IMR-90 (cell line): ENCODE data around the gene MSMP. TPM values are rescaled to one million over a fixed set of nuclear protein-coding genes. Genes with fewer than 3 reads are reported as not detected.

ENCODE experiments used
- ATAC-seq: fragments of 200-7000 bp; cut with Tn5 transposase; 2 replicates; pipeline ENCODE4 v1.9.1; 2020; ENCODE audit warnings: low read depth, mild to moderate bottlenecking, moderate library complexity
- BruUV-seq: library from RNA; stranded (reverse); fragments of 400-500 nt; replicated peaks from 2 replicates; lab custom pipeline; 2021; lab: Mats Ljungman, UMichigan
- CTCF ChIA-PET: fragments of 300-600 bp; formaldehyde crosslinking; extraction: SDS; loops from one replicate; lab custom pipeline; 2021; ENCODE audit warnings: antibody characterized with exemption; lab: Yijun Ruan, JAX
- POLR2A ChIA-PET: fragments of 300-600 bp; sonication (Branson Sonifier 250); formaldehyde crosslinking; loops from one replicate; lab custom pipeline; 2022; ENCODE audit warnings: antibody characterized with exemption; ENCODE audit not compliant: unreplicated experiment; lab: Charles Lee
- DNase-seq: peaks from one replicate; pipeline ENCODE4 v3.0.0; 2013
- H2AFZ ChIP-seq: replicated peaks from 2 replicates; pipeline ENCODE3; 2013; ENCODE audit warnings: low read length, mild to moderate bottlenecking; ENCODE audit not compliant: poor library complexity
- H2AK5ac ChIP-seq: 2 replicates; pipeline ENCODE4 v1.6.1; 2013; ENCODE audit warnings: low read depth, low read length, inconsistent platforms
- H2AK9ac ChIP-seq: replicated peaks from 2 replicates; pipeline ENCODE3; 2013; ENCODE audit warnings: mild to moderate bottlenecking, low read depth, low read length, moderate library complexity; ENCODE audit not compliant: poor library complexity
- H2BK120ac ChIP-seq: 2 replicates; pipeline ENCODE4 v1.6.1; 2013; ENCODE audit warnings: low read depth, low read length, inconsistent platforms
- H2BK15ac ChIP-seq: 3 replicates; pipeline ENCODE4 v1.6.1; 2013; ENCODE audit warnings: low read depth, low read length, inconsistent platforms
- H2BK20ac ChIP-seq: 2 replicates; pipeline ENCODE4 v1.6.1; 2013; ENCODE audit warnings: low read depth, mild to moderate bottlenecking, inconsistent platforms, low read length, moderate library complexity
- H2BK5ac ChIP-seq: 2 replicates; pipeline ENCODE4 v1.6.1; 2013; ENCODE audit warnings: mild to moderate bottlenecking, low read depth, low read length, inconsistent platforms; ENCODE audit not compliant: poor library complexity, severe bottlenecking
- H3K14ac ChIP-seq: replicated peaks from 2 replicates; pipeline ENCODE4 v1.6.1; 2013; ENCODE audit warnings: low read depth, low read length, inconsistent platforms
- H3K18ac ChIP-seq: 2 replicates; pipeline ENCODE4 v1.6.1; 2013; ENCODE audit warnings: low read depth, low read length, control low read depth
- H3K23ac ChIP-seq: 2 replicates; pipeline ENCODE4 v1.6.1; 2013; ENCODE audit warnings: low read depth, low read length, inconsistent platforms
- H3K27ac ChIP-seq: 2 replicates; pipeline ENCODE4 v1.5.1; 2013; ENCODE audit warnings: mild to moderate bottlenecking, control low read depth, low read length; ENCODE audit not compliant: insufficient read depth
- H3K27me3 ChIP-seq: 2 replicates; pipeline ENCODE4 v1.6.1; 2013; ENCODE audit warnings: low read length; ENCODE audit not compliant: control insufficient read depth, insufficient read depth
- H3K36me3 ChIP-seq: 2 replicates; pipeline ENCODE4 v1.6.1; 2013; ENCODE audit warnings: low read length, mixed read lengths; ENCODE audit not compliant: control insufficient read depth, insufficient read depth
- H3K4ac ChIP-seq: 2 replicates; pipeline ENCODE4 v1.6.1; 2013; ENCODE audit warnings: low read depth, low read length, inconsistent platforms
- H3K4me1 ChIP-seq: 2 replicates; pipeline ENCODE4 v1.6.1; 2013; ENCODE audit warnings: low read length, mixed read lengths; ENCODE audit not compliant: control insufficient read depth, insufficient read depth
- H3K4me2 ChIP-seq: 2 replicates; pipeline ENCODE4 v1.6.1; 2013; ENCODE audit warnings: low read depth, mild to moderate bottlenecking, control low read depth, low read length, moderate library complexity
- H3K4me3 ChIP-seq: 2 replicates; pipeline ENCODE4 v1.5.1; 2013; ENCODE audit warnings: low read depth, mild to moderate bottlenecking, control low read depth, low read length, moderate library complexity; ENCODE audit not compliant: insufficient read depth
- H3K56ac ChIP-seq: 2 replicates; pipeline ENCODE4 v1.6.1; 2013; ENCODE audit warnings: low read length, inconsistent platforms; ENCODE audit not compliant: insufficient read depth; ENCODE audit errors: extremely low read depth
- H3K79me1 ChIP-seq, 2 experiments: 2 replicates each; pipeline ENCODE4 v1.6.1; 2013; ENCODE audit warnings: low read length in 2 of 2, inconsistent platforms in 1 of 2, low read depth in 1 of 2
- H3K9ac ChIP-seq: 2 replicates; pipeline ENCODE4 v1.6.1; 2013; ENCODE audit warnings: low read depth, low read length, control low read depth
- H3K9me1 ChIP-seq: 2 replicates; pipeline ENCODE4 v1.6.1; 2013; ENCODE audit warnings: low read length, inconsistent platforms; ENCODE audit not compliant: insufficient read depth
- H3K9me3 ChIP-seq: 2 replicates; pipeline ENCODE4 v1.6.1; 2013; ENCODE audit warnings: low read length; ENCODE audit not compliant: control insufficient read depth, insufficient read depth
- H4K20me1 ChIP-seq: 2 replicates; pipeline ENCODE4 v1.6.1; 2013; ENCODE audit warnings: low read length, inconsistent platforms; ENCODE audit not compliant: insufficient read depth
- H4K5ac ChIP-seq: 2 replicates; pipeline ENCODE4 v1.6.1; 2013; ENCODE audit warnings: mild to moderate bottlenecking, low read depth, low read length, control low read depth
- H4K8ac ChIP-seq, 2 experiments: 2 replicates each; pipeline ENCODE4 v1.6.1; 2013; ENCODE audit warnings: low read depth in 2 of 2, low read length in 2 of 2, control low read depth in 1 of 2, inconsistent platforms in 1 of 2
- H4K91ac ChIP-seq: 2 replicates; pipeline ENCODE4 v1.6.1; 2013; ENCODE audit warnings: low read depth, low read length, inconsistent platforms; ENCODE audit not compliant: insufficient read depth
- BHLHE40 ChIP-seq: fragments of 150-350 bp; IDR thresholded peaks from 2 replicates; pipeline ENCODE4 v1.6.1; 2016; ENCODE audit warnings: mild to moderate bottlenecking, low read depth, low read length
- CEBPB ChIP-seq: IDR thresholded peaks from 2 replicates; pipeline ENCODE4 v1.6.1; 2012; ENCODE audit warnings: low read depth, low read length, improper control_type of control experiment
- CHD1 ChIP-seq: IDR thresholded peaks from 2 replicates; pipeline ENCODE4 v1.6.1; 2012; ENCODE audit warnings: low read depth, low read length, improper control_type of control experiment
- FOS ChIP-seq: fragments of 150-350 bp; IDR thresholded peaks from 2 replicates; pipeline ENCODE4 v1.6.1; 2016; ENCODE audit warnings: low read depth, low read length
- MAFK ChIP-seq: IDR thresholded peaks from 2 replicates; pipeline ENCODE4 v1.6.1; 2012; ENCODE audit warnings: low read depth, low read length, improper control_type of control experiment
- MXI1 ChIP-seq: IDR thresholded peaks from 2 replicates; pipeline ENCODE4 v1.6.1; 2012; ENCODE audit warnings: low read depth, mild to moderate bottlenecking, low read length, moderate library complexity, borderline replicate concordance
- NFE2L2 ChIP-seq: fragments of 150-350 bp; IDR thresholded peaks from 2 replicates; pipeline ENCODE4 v1.6.1; 2016; ENCODE audit warnings: low read depth, mild to moderate bottlenecking, low read length
- POLR2A ChIP-seq: IDR thresholded peaks from 2 replicates; pipeline ENCODE4 v1.6.1; 2012; ENCODE audit warnings: mild to moderate bottlenecking, low read depth, low read length
- RAD21 ChIP-seq: IDR thresholded peaks from 2 replicates; pipeline ENCODE4 v1.6.1; 2012; ENCODE audit warnings: low read length, improper control_type of control experiment
- RCOR1 ChIP-seq: IDR thresholded peaks from 2 replicates; pipeline ENCODE4 v1.6.1; 2012; ENCODE audit warnings: mild to moderate bottlenecking, low read length, improper control_type of control experiment; ENCODE audit not compliant: insufficient replicate concordance
- RFX5 ChIP-seq: IDR thresholded peaks from 2 replicates; pipeline ENCODE4 v1.8.0; 2012; ENCODE audit warnings: low read depth, mild to moderate bottlenecking, low read length, moderate library complexity
- SMC3 ChIP-seq: fragments of 150-350 bp; IDR thresholded peaks from 2 replicates; pipeline ENCODE4 v1.6.1; 2016; ENCODE audit warnings: low read depth, mild to moderate bottlenecking, antibody characterized with exemption, low read length, moderate library complexity
- WGBS, 2 experiments: methylation state at CpG; one replicate each; pipeline versions ENCODE4 v1.1.5 to v1.1.7; 2013; ENCODE audit warnings: missing lambda C conversion rate in 2 of 2; ENCODE audit not compliant: insufficient read length in 1 of 2; ENCODE audit errors: extremely low coverage in 2 of 2; 5-methylcytosine and 5-hydroxymethylcytosine counted together
- dilution Hi-C: fragments of 300-500 bp; cut with HindIII; formaldehyde crosslinking; loops from one replicate; pipeline ENCODE4 v1.14.3; 2018; ENCODE audit warnings: low sequenced_read_pairs; ENCODE audit not compliant: unreplicated experiment
- in situ Hi-C: fragments of 300-500 bp; cut with MboI; formaldehyde crosslinking; loops from 3 replicates; pipeline ENCODE4 v1.14.3; 2019; ENCODE audit warnings: low sequenced_read_pairs, inconsistent platforms, mixed read lengths
- intact Hi-C: fragments of 100-400 bp; cut with micrococcal nuclease; formaldehyde crosslinking; loops from 2 replicates; pipeline ENCODE4 v1.10.0; 2022
- polyA plus RNA-seq, 3 experiments: library from polyadenylated mRNA; depleted of rRNA; stranded (reverse); fragments of >200 nt; gene quantifications; 2 replicates each; pipeline ENCODE4 v1.2.3, GENCODE V29; 2012; ENCODE audit warnings: low replicate concordance in 1 of 3
- total RNA-seq: library from RNA; depleted of rRNA; stranded (reverse); fragments of >200 nt; gene quantifications from 2 replicates; pipeline ENCODE4 v1.2.3, GENCODE V29; 2012
- TF ChIP-seq, protein P1 (sequence below): fragments of 150-350 bp; IDR thresholded peaks from 2 replicates; pipeline ENCODE4 v1.6.1; 2016; ENCODE audit warnings: low read depth, mild to moderate bottlenecking, low read length, moderate library complexity, borderline replicate concordance
- TF ChIP-seq, protein P2 (sequence below): fragments of 150-350 bp; IDR thresholded peaks from 2 replicates; pipeline ENCODE4 v1.6.1; 2017; ENCODE audit warnings: mild to moderate bottlenecking, antibody characterized with exemption, low read length, low read depth
- TF ChIP-seq, protein P3 (sequence below): conservative IDR thresholded peaks from 2 replicates; pipeline ENCODE4 v1.5.1; 2012; ENCODE audit warnings: mild to moderate bottlenecking, low read depth, low read length, improper control_type of control experiment

The MSMP gene
- total and polyA plus RNA-seq, 2 of the 4 experiments (the other 2 are of a cell fraction), result not detected

DNA sequence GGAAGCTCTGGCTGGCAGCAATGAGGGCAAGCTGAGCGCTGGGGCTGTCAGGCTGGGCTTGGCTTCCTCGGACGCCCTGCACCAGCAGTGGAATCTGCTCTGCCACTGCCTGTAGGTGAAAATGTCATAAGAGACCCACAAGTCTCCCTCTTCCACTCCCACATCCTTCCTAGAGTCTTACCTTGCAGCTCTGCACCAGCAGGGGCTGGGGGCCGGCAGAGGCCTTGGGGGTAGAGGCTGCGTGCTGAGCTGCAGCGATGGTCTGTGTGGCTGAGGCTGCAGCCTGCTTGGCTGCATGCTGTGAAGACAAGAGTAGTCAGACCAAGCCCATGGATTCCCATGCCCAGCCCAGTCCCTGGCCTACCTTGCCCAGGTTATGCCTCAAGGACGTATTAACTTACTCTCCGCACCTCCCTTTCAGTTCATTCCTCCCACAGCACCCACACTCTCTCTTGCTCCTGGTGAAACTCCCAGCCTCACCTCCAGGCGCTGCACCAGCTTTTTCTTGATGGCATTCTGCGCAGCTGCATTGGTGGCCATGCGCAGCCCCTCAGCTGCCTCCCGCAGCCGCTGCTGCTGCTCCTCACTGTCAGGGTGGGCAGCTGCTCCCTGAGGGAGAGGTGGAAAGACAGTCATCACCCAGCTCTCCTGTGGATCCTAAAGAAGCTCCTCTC, 39.4 kb downstream of the MSMP start:
- H2AK9ac ChIP-seq, result no peak overlapping the region
- H3K56ac ChIP-seq, result no peak overlapping the region
- H3K4me3 ChIP-seq, result no peak overlapping the region
- no peaks in the 10 kb centered on the region for H3K27me3 ChIP-seq
- WGBS, 2 experiments, result 100% methylated on average over 2 of the region's 13 CpGs; no CpG with 5 or more reads in 1 of the 2 experiments
- no peak overlapping the region for H4K5ac ChIP-seq
- H3K79me1 ChIP-seq, result peaks cover 34 to 76% of the 10 kb centered on the region in 2 experiments
- H3K4me2 ChIP-seq, result no peak overlapping the region
- no peak overlapping the region for H4K8ac ChIP-seq
- no peak overlapping the region for H3K23ac ChIP-seq
- H3K36me3 ChIP-seq, result peaks cover 88% of the 10 kb centered on the region
- no peak overlapping the region for H4K91ac ChIP-seq
- in situ Hi-C loops, result no loop called here
- no peak for DNase-seq
- no peaks in the 10 kb centered on the region; the same call in 1 of the 2 replicates for H3K9me1 ChIP-seq
- no peak for ATAC-seq
- dilution Hi-C loops, result no loop called here
- no peak overlapping the region for H2AFZ ChIP-seq
- H3K18ac ChIP-seq, result no peak overlapping the region
- no peak overlapping the region for H2AK5ac ChIP-seq
- ChIA-PET POLR2A (interaction anchor here (1.0 kb wide), 1 partner anchor 24 kb away, joined by 4 read pairs; no protein-coding TSS in a partner anchor), CTCF (interaction anchor here (0.7 kb wide), 1 partner anchor 49 kb away, joined by 3 read pairs; no protein-coding TSS in a partner anchor)
- H3K14ac ChIP-seq, result no peak overlapping the region
- intact Hi-C loops, result no loop called here
- H3K4me1 ChIP-seq, result no peaks in the 10 kb centered on the region
- H2BK5ac ChIP-seq, result no peak overlapping the region
- no peak overlapping the region for H2BK120ac ChIP-seq
- H3K4ac ChIP-seq, result no peak overlapping the region
- BruUV-seq, result TSS peak; percentile 16
- peaks cover 41% of the 10 kb centered on the region for H4K20me1 ChIP-seq
- H3K9me3 ChIP-seq, result no peaks in the 10 kb centered on the region
- no peak overlapping the region for H2BK20ac ChIP-seq
- H2BK15ac ChIP-seq, result no peak overlapping the region
- H3K9ac ChIP-seq, result no peak overlapping the region
- H3K27ac ChIP-seq, result no peak overlapping the region
- TF ChIP-seq RAD21, result no peak
- no peak for TF ChIP-seq RFX5
- TF ChIP-seq RCOR1, result no peak
- TF ChIP-seq MXI1, result no peak
- no peak for TF ChIP-seq FOS
- TF ChIP-seq MAFK, result no peak
- TF ChIP-seq NFE2L2, result no peak
- TF ChIP-seq CEBPB, result no peak
- TF ChIP-seq, protein P1, sequence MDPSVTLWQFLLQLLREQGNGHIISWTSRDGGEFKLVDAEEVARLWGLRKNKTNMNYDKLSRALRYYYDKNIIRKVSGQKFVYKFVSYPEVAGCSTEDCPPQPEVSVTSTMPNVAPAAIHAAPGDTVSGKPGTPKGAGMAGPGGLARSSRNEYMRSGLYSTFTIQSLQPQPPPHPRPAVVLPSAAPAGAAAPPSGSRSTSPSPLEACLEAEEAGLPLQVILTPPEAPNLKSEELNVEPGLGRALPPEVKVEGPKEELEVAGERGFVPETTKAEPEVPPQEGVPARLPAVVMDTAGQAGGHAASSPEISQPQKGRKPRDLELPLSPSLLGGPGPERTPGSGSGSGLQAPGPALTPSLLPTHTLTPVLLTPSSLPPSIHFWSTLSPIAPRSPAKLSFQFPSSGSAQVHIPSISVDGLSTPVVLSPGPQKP, result no peak
- TF ChIP-seq SMC3, result no peak
- no peak for TF ChIP-seq POLR2A
- TF ChIP-seq BHLHE40, result no peak
- TF ChIP-seq CHD1, result no peak
- TF ChIP-seq, protein P2, sequence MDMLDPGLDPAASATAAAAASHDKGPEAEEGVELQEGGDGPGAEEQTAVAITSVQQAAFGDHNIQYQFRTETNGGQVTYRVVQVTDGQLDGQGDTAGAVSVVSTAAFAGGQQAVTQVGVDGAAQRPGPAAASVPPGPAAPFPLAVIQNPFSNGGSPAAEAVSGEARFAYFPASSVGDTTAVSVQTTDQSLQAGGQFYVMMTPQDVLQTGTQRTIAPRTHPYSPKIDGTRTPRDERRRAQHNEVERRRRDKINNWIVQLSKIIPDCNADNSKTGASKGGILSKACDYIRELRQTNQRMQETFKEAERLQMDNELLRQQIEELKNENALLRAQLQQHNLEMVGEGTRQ, result no peak
- TF ChIP-seq, protein P3, sequence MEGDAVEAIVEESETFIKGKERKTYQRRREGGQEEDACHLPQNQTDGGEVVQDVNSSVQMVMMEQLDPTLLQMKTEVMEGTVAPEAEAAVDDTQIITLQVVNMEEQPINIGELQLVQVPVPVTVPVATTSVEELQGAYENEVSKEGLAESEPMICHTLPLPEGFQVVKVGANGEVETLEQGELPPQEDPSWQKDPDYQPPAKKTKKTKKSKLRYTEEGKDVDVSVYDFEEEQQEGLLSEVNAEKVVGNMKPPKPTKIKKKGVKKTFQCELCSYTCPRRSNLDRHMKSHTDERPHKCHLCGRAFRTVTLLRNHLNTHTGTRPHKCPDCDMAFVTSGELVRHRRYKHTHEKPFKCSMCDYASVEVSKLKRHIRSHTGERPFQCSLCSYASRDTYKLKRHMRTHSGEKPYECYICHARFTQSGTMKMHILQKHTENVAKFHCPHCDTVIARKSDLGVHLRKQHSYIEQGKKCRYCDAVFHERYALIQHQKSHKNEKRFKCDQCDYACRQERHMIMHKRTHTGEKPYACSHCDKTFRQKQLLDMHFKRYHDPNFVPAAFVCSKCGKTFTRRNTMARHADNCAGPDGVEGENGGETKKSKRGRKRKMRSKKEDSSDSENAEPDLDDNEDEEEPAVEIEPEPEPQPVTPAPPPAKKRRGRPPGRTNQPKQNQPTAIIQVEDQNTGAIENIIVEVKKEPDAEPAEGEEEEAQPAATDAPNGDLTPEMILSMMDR, result no peak
